T1000 (cell line): ENCODE results near the gene ARMC6.

Experiments
- DNase-seq: peaks from one replicate; lab custom pipeline; 2025; ENCODE audit warnings: mixed read lengths; lab: John Stamatoyannopoulos, UW

Gene ARMC6

GRCh38 chr19:19033426-19034203, at the start of gene ARMC6, which contains the start of gene SUGP2:
Gene ARMC6, plus strand, starts transcription at chr19:19033603. Its CDS starts 607 bp downstream, at chr19:19034210.
Gene SUGP2, minus strand, starts transcription at chr19:19033517. Its CDS starts 2,446 bp downstream, at chr19:19031071.
- peak; percentile 94 for DNase-seq

GRCh38 chr19:18984251-18984650, 49.2 kb upstream of the ARMC6 start:
- no peak for DNase-seq

- no peak for DNase-seq
Measured at GRCh38 chr19:18985257-18985656, 48.1 kb upstream of the ARMC6 start.

GRCh38 chr19:18987456-18987855, 45.9 kb upstream of the ARMC6 start:
- no peak for DNase-seq

GRCh38 chr19:18989316-18989715, 44.1 kb upstream of the ARMC6 start:
- DNase-seq: no peak

- no peak for DNase-seq
Measured at GRCh38 chr19:18990128-18990708, 43.2 kb upstream of the ARMC6 start.

GRCh38 chr19:18991006-18991405, 42.4 kb upstream of the ARMC6 start:
- DNase-seq: no peak

- DNase-seq: no peak
Measured at GRCh38 chr19:18991468-18991867, 41.9 kb upstream of the ARMC6 start.

- no peak for DNase-seq
Measured at GRCh38 chr19:18992696-18993095, 40.7 kb upstream of the ARMC6 start.

GRCh38 chr19:18993115-18993514, 40.3 kb upstream of the ARMC6 start:
- no peak for DNase-seq

- no peak for DNase-seq
Measured at GRCh38 chr19:18995804-18996241, 37.6 kb upstream of the ARMC6 start.

- no peak for DNase-seq
Measured at GRCh38 chr19:18996351-18996750, 37.1 kb upstream of the ARMC6 start.

- DNase-seq: no peak
Measured at GRCh38 chr19:18996796-18997394, 36.5 kb upstream of the ARMC6 start.

GRCh38 chr19:18998276-18998675, 35.1 kb upstream of the ARMC6 start:
- no peak for DNase-seq

- no peak for DNase-seq
Measured at GRCh38 chr19:18999016-18999758, 34.2 kb upstream of the ARMC6 start.

GRCh38 chr19:18999896-19000620, 33.3 kb upstream of the ARMC6 start:
- DNase-seq: no peak

GRCh38 chr19:19004144-19004543, 29.3 kb upstream of the ARMC6 start:
- DNase-seq: no peak

- DNase-seq: no peak
Measured at GRCh38 chr19:19006213-19006612, 27.2 kb upstream of the ARMC6 start.

- DNase-seq: no peak
Measured at GRCh38 chr19:19009951-19010350, 23.5 kb upstream of the ARMC6 start.

- DNase-seq: no peak
Measured at GRCh38 chr19:19010551-19010950, 22.9 kb upstream of the ARMC6 start.

GRCh38 chr19:19021115-19021514, 12.3 kb upstream of the ARMC6 start:
- DNase-seq: no peak
